Stimulated activated CD8-positive, alpha-beta memory T cell treated with anti-CD3 and anti-CD28 coated beads, Interleukin-7, amount 100 ng/mL, for 48 hours (primary cell): ENCODE results near the gene MIPOL1.
"Not testable (repeated sequence)": the region's sequence is repeated elsewhere in the genome, so short reads cannot be mapped to it uniquely, and the experiment has no call there.

ENCODE experiments used
- DNase-seq, 2 donors: peaks; one replicate each; pipeline ENCODE4 v3.0.0-alpha.2; 2020; ENCODE audit warnings: low read depth in 1 of 2; ENCODE audit errors: extremely low read depth in 1 of 2

The MIPOL1 gene

GRCh38 chr14:37512173-37512572, 314.4 kb downstream of the MIPOL1 start:
- DNase-seq, result no peak

GRCh38 chr14:37515771-37516170, 318.0 kb downstream of the MIPOL1 start:
- DNase-seq, result no peak

- DNase-seq, result no peak
Measured at GRCh38 chr14:37526994-37527393, 329.3 kb downstream of the MIPOL1 start.

- DNase-seq, result no peak
Measured at GRCh38 chr14:37539992-37540391, 342.3 kb downstream of the MIPOL1 start.

GRCh38 chr14:37544407-37544806, 346.7 kb downstream of the MIPOL1 start:
- no peak for DNase-seq

GRCh38 chr14:37545174-37545573, 347.4 kb downstream of the MIPOL1 start:
- DNase-seq, result no peak

GRCh38 chr14:37546621-37547447, 349.1 kb downstream of the MIPOL1 start:
- no peak for DNase-seq

- DNase-seq, result no peak
Measured at GRCh38 chr14:37550511-37550910, 352.8 kb downstream of the MIPOL1 start.

GRCh38 chr14:37551119-37551518, 353.4 kb downstream of the MIPOL1 start:
- DNase-seq, result no peak

GRCh38 chr14:37553935-37554550, 356.3 kb downstream of the MIPOL1 start:
- DNase-seq, result no peak

- not testable (repeated sequence) for DNase-seq
Measured at GRCh38 chr14:37555596-37555995, 357.9 kb downstream of the MIPOL1 start.

- no peak for DNase-seq
Measured at GRCh38 chr14:37558740-37559139, 361.0 kb downstream of the MIPOL1 start.

- DNase-seq, result no peak
Measured at GRCh38 chr14:37559386-37559785, 361.6 kb downstream of the MIPOL1 start.

GRCh38 chr14:37563189-37563588, 365.5 kb downstream of the MIPOL1 start:
- no peak for DNase-seq

GRCh38 chr14:37565550-37565949, 367.8 kb downstream of the MIPOL1 start:
- no peak for DNase-seq

GRCh38 chr14:37566811-37567371, 369.2 kb downstream of the MIPOL1 start:
- no peak for DNase-seq

- no peak for DNase-seq
Measured at GRCh38 chr14:37569729-37570128, 372.0 kb downstream of the MIPOL1 start.

GRCh38 chr14:37571391-37571790, 373.7 kb downstream of the MIPOL1 start:
- DNase-seq, result no peak

- no peak for DNase-seq
Measured at GRCh38 chr14:37573356-37573755, 375.6 kb downstream of the MIPOL1 start.

- no peak for DNase-seq
Measured at GRCh38 chr14:37579274-37579673, 381.5 kb downstream of the MIPOL1 start.

GRCh38 chr14:37580146-37580545, 382.4 kb downstream of the MIPOL1 start:
- no peak for DNase-seq
